DND-41 (cell line): ENCODE measurements around the gene FITM1.

Source experiments
- ATAC-seq: fragments of 200-7000 bp; cut with Tn5 transposase; 3 replicates; pipeline ENCODE4 v1.9.1; 2021; ENCODE audit warnings: low read depth; ENCODE audit not compliant: insufficient read depth
- DNase-seq: peaks from one replicate; pipeline ENCODE4 v3.0.0-alpha.2; 2020
- H2AFZ ChIP-seq: 2 replicates; pipeline ENCODE4 v1.6.0; 2012; ENCODE audit warnings: low read depth, low read length
- H3K27ac ChIP-seq: 2 replicates; pipeline ENCODE4 v1.5.1; 2012; ENCODE audit warnings: low read length, inconsistent platforms
- H3K27me3 ChIP-seq: fragments of 200-600 bp; sonication (generic); 2 replicates; pipeline ENCODE4 v1.6.0; 2012; ENCODE audit warnings: low read length, mild to moderate bottlenecking, inconsistent platforms; ENCODE audit not compliant: insufficient read depth, poor library complexity
- H3K36me3 ChIP-seq: 2 replicates; pipeline ENCODE4 v1.5.1; 2012; ENCODE audit warnings: low read length, inconsistent platforms; ENCODE audit not compliant: insufficient read depth
- H3K4me1 ChIP-seq: 2 replicates; pipeline ENCODE4 v1.5.1; 2012; ENCODE audit warnings: mild to moderate bottlenecking, low read length; ENCODE audit not compliant: insufficient read depth
- H3K4me2 ChIP-seq: 2 replicates; pipeline ENCODE4 v1.6.0; 2012; ENCODE audit warnings: mild to moderate bottlenecking, moderate library complexity, low read length, inconsistent platforms; ENCODE audit not compliant: insufficient read depth
- H3K4me3 ChIP-seq, 2 experiments: fragments of 200-600 bp in 1 of 2; shearing (Covaris generic) in 1 of 2; 2 replicates each; pipeline ENCODE4 v1.5.1; 2012 to 2016; ENCODE audit warnings: inconsistent platforms in 2 of 2, low read length in 2 of 2, mild to moderate bottlenecking in 2 of 2, low read depth in 1 of 2, moderate library complexity in 1 of 2
- H3K79me2 ChIP-seq: 2 replicates; pipeline ENCODE4 v1.6.0; 2012; ENCODE audit warnings: low read length, inconsistent platforms; ENCODE audit not compliant: insufficient read depth
- H3K9ac ChIP-seq: 2 replicates; pipeline ENCODE4 v1.6.0; 2012; ENCODE audit warnings: low read depth, mild to moderate bottlenecking, inconsistent platforms, low read length, moderate library complexity
- H3K9me3 ChIP-seq: 2 replicates; pipeline ENCODE4 v1.5.1; 2012; ENCODE audit warnings: low read length, moderate library complexity, mild to moderate bottlenecking, inconsistent platforms; ENCODE audit not compliant: insufficient read depth, severe bottlenecking
- H4K20me1 ChIP-seq: 2 replicates; pipeline ENCODE4 v1.6.0; 2012; ENCODE audit warnings: low read length; ENCODE audit not compliant: insufficient read depth
- CTCF ChIP-seq: IDR thresholded peaks from 2 replicates; pipeline ENCODE4 v1.5.1; 2012; ENCODE audit warnings: borderline replicate concordance, low read length, moderate library complexity, mild to moderate bottlenecking; ENCODE audit not compliant: poor library complexity, severe bottlenecking; ENCODE audit errors: extremely low read depth
- EZH2 ChIP-seq: IDR thresholded peaks from 3 replicates; pipeline ENCODE4 v1.6.1; 2012; ENCODE audit warnings: borderline replicate concordance, low read depth, mild to moderate bottlenecking, moderate library complexity, low read length, inconsistent platforms; ENCODE audit not compliant: severe bottlenecking

Gene FITM1

GRCh38 chr14:24108336-24108874 is 22.1 kb upstream of the FITM1 start:
- Histone ChIP-seq H3K4me3 (no peak overlapping the region), H3K27ac (peak overlapping the region; percentile 82), H3K36me3 (peaks cover 6% of the 10 kb centered on the region), H3K27me3 (no peaks in the 10 kb centered on the region), H3K4me2 (peak overlapping the region; percentile 25; the same call in 1 of the 2 replicates), H4K20me1 (no peaks in the 10 kb centered on the region), H2AFZ (peak overlapping the region; percentile 60), H3K4me1 (peaks cover 15% of the 10 kb centered on the region), H3K9ac (peak overlapping the region; percentile 37; the same call in 1 of the 2 replicates), H3K9me3 (no peaks in the 10 kb centered on the region), H3K79me2 (peaks cover 2% of the 10 kb centered on the region)
- TF ChIP-seq EZH2 (no peak), CTCF (no peak)
- ATAC-seq (no peak), DNase-seq (no peak)

GRCh38 chr14:24110060-24110459 is 20.4 kb upstream of the FITM1 start:
- DNase-seq (no peak), ATAC-seq (no peak)
- Histone ChIP-seq H3K27me3 (no peaks in the 10 kb centered on the region), H3K9ac (no peak overlapping the region), H2AFZ (no peak overlapping the region; the same call in 1 of the 2 replicates), H3K4me3 (no peak overlapping the region), H3K4me2 (no peak overlapping the region), H3K79me2 (peaks cover 6% of the 10 kb centered on the region), H4K20me1 (no peaks in the 10 kb centered on the region), H3K36me3 (no peaks in the 10 kb centered on the region), H3K27ac (no peak overlapping the region), H3K9me3 (no peaks in the 10 kb centered on the region), H3K4me1 (peaks cover 16% of the 10 kb centered on the region)
- no peak for TF ChIP-seq CTCF
- TF ChIP-seq EZH2, result no peak

DNA sequence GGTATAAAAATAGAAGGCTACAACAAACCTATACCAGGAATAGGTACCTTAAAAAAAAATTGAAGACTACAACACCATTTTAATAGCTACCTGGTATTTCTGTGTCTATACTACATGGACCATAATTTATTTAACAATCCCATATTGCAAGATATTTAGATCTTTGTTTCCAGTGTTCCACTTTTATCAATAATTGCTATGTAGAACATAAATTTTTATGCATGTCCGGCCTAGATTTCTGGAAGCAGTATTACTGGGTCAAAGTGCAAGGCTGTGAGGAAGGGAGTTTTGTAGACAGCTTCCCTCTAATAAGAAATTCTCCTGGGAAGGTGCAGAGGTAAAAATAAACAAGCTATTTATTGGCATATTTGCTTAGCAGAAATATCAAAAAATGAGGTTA is 19.9 kb upstream of the FITM1 start:
- Histone ChIP-seq H3K27me3 (no peaks in the 10 kb centered on the region), H4K20me1 (no peaks in the 10 kb centered on the region), H3K9ac (no peak overlapping the region), H3K27ac (no peak overlapping the region), H3K79me2 (peaks cover 10% of the 10 kb centered on the region), H3K9me3 (no peaks in the 10 kb centered on the region), H3K4me3 (no peak overlapping the region), H3K4me1 (peaks cover 20% of the 10 kb centered on the region), H3K36me3 (no peaks in the 10 kb centered on the region), H2AFZ (no peak overlapping the region), H3K4me2 (no peak overlapping the region)
- no peak for TF ChIP-seq CTCF
- TF ChIP-seq EZH2, result no peak
- DNase-seq (no peak), ATAC-seq (no peak)

DNA sequence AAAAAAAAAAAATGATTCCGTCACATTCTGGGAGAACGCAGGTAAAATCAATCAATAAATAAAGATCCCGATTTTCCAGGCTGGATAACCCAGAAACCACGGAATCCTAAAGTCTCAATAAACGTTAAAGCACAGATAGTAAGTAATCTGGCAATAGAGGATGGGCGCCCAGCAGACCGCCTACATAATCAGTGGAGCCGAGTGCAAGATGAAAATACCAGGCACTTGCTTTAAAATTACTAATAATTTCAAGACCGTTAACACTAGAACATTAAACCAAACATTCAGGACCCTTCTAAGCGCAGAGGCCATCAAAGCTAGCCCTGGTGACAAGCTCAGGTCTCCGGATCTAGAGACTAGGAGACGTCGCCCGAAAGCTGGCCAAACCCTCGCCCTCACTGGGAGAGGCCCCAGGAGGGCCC is 17.1 kb upstream of the FITM1 start:
- Histone ChIP-seq H3K9me3 (no peaks in the 10 kb centered on the region), H3K36me3 (peaks cover 22% of the 10 kb centered on the region), H3K79me2 (peaks cover 22% of the 10 kb centered on the region), H3K4me3 (peak overlapping the region; percentile 28 to 63), H4K20me1 (no peaks in the 10 kb centered on the region), H2AFZ (peak overlapping the region; percentile 98), H3K27me3 (no peaks in the 10 kb centered on the region), H3K4me2 (peak overlapping the region; percentile 93), H3K27ac (peak overlapping the region; percentile 100), H3K4me1 (peaks cover 32% of the 10 kb centered on the region), H3K9ac (peak overlapping the region; percentile 76)
- ATAC-seq (no peak), DNase-seq (no peak)
- no peak for TF ChIP-seq EZH2
- no peak for TF ChIP-seq CTCF
